IMR-90 (cell line): ENCODE data around the gene IMPG2. TPM values are rescaled to one million over a fixed set of nuclear protein-coding genes. Genes with fewer than 3 reads are reported as not detected.

ENCODE experiments used
- ATAC-seq: fragments of 200-7000 bp; cut with Tn5 transposase; 2 replicates; pipeline ENCODE4 v1.9.1; 2020; ENCODE audit warnings: low read depth, mild to moderate bottlenecking, moderate library complexity
- BruUV-seq: library from RNA; stranded (reverse); fragments of 400-500 nt; replicated peaks from 2 replicates; lab custom pipeline; 2021; lab: Mats Ljungman, UMichigan
- CTCF ChIA-PET: fragments of 300-600 bp; formaldehyde crosslinking; extraction: SDS; loops from one replicate; lab custom pipeline; 2021; ENCODE audit warnings: antibody characterized with exemption; lab: Yijun Ruan, JAX
- POLR2A ChIA-PET: fragments of 300-600 bp; sonication (Branson Sonifier 250); formaldehyde crosslinking; loops from one replicate; lab custom pipeline; 2022; ENCODE audit warnings: antibody characterized with exemption; ENCODE audit not compliant: unreplicated experiment; lab: Charles Lee
- DNase-seq: peaks from one replicate; pipeline ENCODE4 v3.0.0; 2013
- H2AFZ ChIP-seq: replicated peaks from 2 replicates; pipeline ENCODE3; 2013; ENCODE audit warnings: low read length, mild to moderate bottlenecking; ENCODE audit not compliant: poor library complexity
- H2AK5ac ChIP-seq: 2 replicates; pipeline ENCODE4 v1.6.1; 2013; ENCODE audit warnings: low read depth, low read length, inconsistent platforms
- H2AK9ac ChIP-seq: replicated peaks from 2 replicates; pipeline ENCODE3; 2013; ENCODE audit warnings: mild to moderate bottlenecking, low read depth, low read length, moderate library complexity; ENCODE audit not compliant: poor library complexity
- H2BK120ac ChIP-seq: 2 replicates; pipeline ENCODE4 v1.6.1; 2013; ENCODE audit warnings: low read depth, low read length, inconsistent platforms
- H2BK15ac ChIP-seq: 3 replicates; pipeline ENCODE4 v1.6.1; 2013; ENCODE audit warnings: low read depth, low read length, inconsistent platforms
- H2BK20ac ChIP-seq: 2 replicates; pipeline ENCODE4 v1.6.1; 2013; ENCODE audit warnings: low read depth, mild to moderate bottlenecking, inconsistent platforms, low read length, moderate library complexity
- H2BK5ac ChIP-seq: 2 replicates; pipeline ENCODE4 v1.6.1; 2013; ENCODE audit warnings: mild to moderate bottlenecking, low read depth, low read length, inconsistent platforms; ENCODE audit not compliant: poor library complexity, severe bottlenecking
- H3K14ac ChIP-seq: replicated peaks from 2 replicates; pipeline ENCODE4 v1.6.1; 2013; ENCODE audit warnings: low read depth, low read length, inconsistent platforms
- H3K18ac ChIP-seq: 2 replicates; pipeline ENCODE4 v1.6.1; 2013; ENCODE audit warnings: low read depth, low read length, control low read depth
- H3K23ac ChIP-seq: 2 replicates; pipeline ENCODE4 v1.6.1; 2013; ENCODE audit warnings: low read depth, low read length, inconsistent platforms
- H3K27ac ChIP-seq: 2 replicates; pipeline ENCODE4 v1.5.1; 2013; ENCODE audit warnings: mild to moderate bottlenecking, control low read depth, low read length; ENCODE audit not compliant: insufficient read depth
- H3K27me3 ChIP-seq: 2 replicates; pipeline ENCODE4 v1.6.1; 2013; ENCODE audit warnings: low read length; ENCODE audit not compliant: control insufficient read depth, insufficient read depth
- H3K36me3 ChIP-seq: 2 replicates; pipeline ENCODE4 v1.6.1; 2013; ENCODE audit warnings: low read length, mixed read lengths; ENCODE audit not compliant: control insufficient read depth, insufficient read depth
- H3K4ac ChIP-seq: 2 replicates; pipeline ENCODE4 v1.6.1; 2013; ENCODE audit warnings: low read depth, low read length, inconsistent platforms
- H3K4me1 ChIP-seq: 2 replicates; pipeline ENCODE4 v1.6.1; 2013; ENCODE audit warnings: low read length, mixed read lengths; ENCODE audit not compliant: control insufficient read depth, insufficient read depth
- H3K4me2 ChIP-seq: 2 replicates; pipeline ENCODE4 v1.6.1; 2013; ENCODE audit warnings: low read depth, mild to moderate bottlenecking, control low read depth, low read length, moderate library complexity
- H3K4me3 ChIP-seq: 2 replicates; pipeline ENCODE4 v1.5.1; 2013; ENCODE audit warnings: low read depth, mild to moderate bottlenecking, control low read depth, low read length, moderate library complexity; ENCODE audit not compliant: insufficient read depth
- H3K56ac ChIP-seq: 2 replicates; pipeline ENCODE4 v1.6.1; 2013; ENCODE audit warnings: low read length, inconsistent platforms; ENCODE audit not compliant: insufficient read depth; ENCODE audit errors: extremely low read depth
- H3K79me1 ChIP-seq, 2 experiments: 2 replicates each; pipeline ENCODE4 v1.6.1; 2013; ENCODE audit warnings: low read length in 2 of 2, inconsistent platforms in 1 of 2, low read depth in 1 of 2
- H3K9ac ChIP-seq: 2 replicates; pipeline ENCODE4 v1.6.1; 2013; ENCODE audit warnings: low read depth, low read length, control low read depth
- H3K9me1 ChIP-seq: 2 replicates; pipeline ENCODE4 v1.6.1; 2013; ENCODE audit warnings: low read length, inconsistent platforms; ENCODE audit not compliant: insufficient read depth
- H3K9me3 ChIP-seq: 2 replicates; pipeline ENCODE4 v1.6.1; 2013; ENCODE audit warnings: low read length; ENCODE audit not compliant: control insufficient read depth, insufficient read depth
- H4K20me1 ChIP-seq: 2 replicates; pipeline ENCODE4 v1.6.1; 2013; ENCODE audit warnings: low read length, inconsistent platforms; ENCODE audit not compliant: insufficient read depth
- H4K5ac ChIP-seq: 2 replicates; pipeline ENCODE4 v1.6.1; 2013; ENCODE audit warnings: mild to moderate bottlenecking, low read depth, low read length, control low read depth
- H4K8ac ChIP-seq, 2 experiments: 2 replicates each; pipeline ENCODE4 v1.6.1; 2013; ENCODE audit warnings: low read depth in 2 of 2, low read length in 2 of 2, control low read depth in 1 of 2, inconsistent platforms in 1 of 2
- H4K91ac ChIP-seq: 2 replicates; pipeline ENCODE4 v1.6.1; 2013; ENCODE audit warnings: low read depth, low read length, inconsistent platforms; ENCODE audit not compliant: insufficient read depth
- CHD1 ChIP-seq: IDR thresholded peaks from 2 replicates; pipeline ENCODE4 v1.6.1; 2012; ENCODE audit warnings: low read depth, low read length, improper control_type of control experiment
- MAFK ChIP-seq: IDR thresholded peaks from 2 replicates; pipeline ENCODE4 v1.6.1; 2012; ENCODE audit warnings: low read depth, low read length, improper control_type of control experiment
- MAZ ChIP-seq: IDR thresholded peaks from 2 replicates; pipeline ENCODE4 v1.6.1; 2012; ENCODE audit warnings: low read depth, mild to moderate bottlenecking, low read length, improper control_type of control experiment, moderate library complexity, borderline replicate concordance
- MXI1 ChIP-seq: IDR thresholded peaks from 2 replicates; pipeline ENCODE4 v1.6.1; 2012; ENCODE audit warnings: low read depth, mild to moderate bottlenecking, low read length, moderate library complexity, borderline replicate concordance
- NFE2L2 ChIP-seq: fragments of 150-350 bp; IDR thresholded peaks from 2 replicates; pipeline ENCODE4 v1.6.1; 2016; ENCODE audit warnings: low read depth, mild to moderate bottlenecking, low read length
- POLR2A ChIP-seq: IDR thresholded peaks from 2 replicates; pipeline ENCODE4 v1.6.1; 2012; ENCODE audit warnings: mild to moderate bottlenecking, low read depth, low read length
- RAD21 ChIP-seq: IDR thresholded peaks from 2 replicates; pipeline ENCODE4 v1.6.1; 2012; ENCODE audit warnings: low read length, improper control_type of control experiment
- WGBS, 2 experiments: methylation state at CpG; one replicate each; pipeline versions ENCODE4 v1.1.5 to v1.1.7; 2013; ENCODE audit warnings: missing lambda C conversion rate in 2 of 2; ENCODE audit not compliant: insufficient read length in 1 of 2; ENCODE audit errors: extremely low coverage in 2 of 2; 5-methylcytosine and 5-hydroxymethylcytosine counted together
- dilution Hi-C: fragments of 300-500 bp; cut with HindIII; formaldehyde crosslinking; loops from one replicate; pipeline ENCODE4 v1.14.3; 2018; ENCODE audit warnings: low sequenced_read_pairs; ENCODE audit not compliant: unreplicated experiment
- in situ Hi-C: fragments of 300-500 bp; cut with MboI; formaldehyde crosslinking; loops from 3 replicates; pipeline ENCODE4 v1.14.3; 2019; ENCODE audit warnings: low sequenced_read_pairs, inconsistent platforms, mixed read lengths
- intact Hi-C: fragments of 100-400 bp; cut with micrococcal nuclease; formaldehyde crosslinking; loops from 2 replicates; pipeline ENCODE4 v1.10.0; 2022
- polyA plus RNA-seq, 3 experiments: library from polyadenylated mRNA; depleted of rRNA; stranded (reverse); fragments of >200 nt; gene quantifications; 2 replicates each; pipeline ENCODE4 v1.2.3, GENCODE V29; 2012; ENCODE audit warnings: low replicate concordance in 1 of 3
- total RNA-seq: library from RNA; depleted of rRNA; stranded (reverse); fragments of >200 nt; gene quantifications from 2 replicates; pipeline ENCODE4 v1.2.3, GENCODE V29; 2012
- TF ChIP-seq, protein P1 (sequence below): fragments of 150-350 bp; IDR thresholded peaks from 2 replicates; pipeline ENCODE4 v1.6.1; 2017; ENCODE audit warnings: mild to moderate bottlenecking, antibody characterized with exemption, low read length, low read depth
- TF ChIP-seq, protein P2 (sequence below): conservative IDR thresholded peaks from 2 replicates; pipeline ENCODE4 v1.5.1; 2012; ENCODE audit warnings: mild to moderate bottlenecking, low read depth, low read length, improper control_type of control experiment

Gene IMPG2
- total and polyA plus RNA-seq, 2 of the 4 experiments (the other 2 are of a cell fraction) = 0.10 to 0.18 TPM

GRCh38 chr3:101252945-101253344 lies 67.4 kb downstream of the IMPG2 start:
- Histone ChIP-seq H2BK15ac (no peak overlapping the region), H3K79me1 (no peaks in the 10 kb centered on the region), H4K8ac (no peak overlapping the region), H2AFZ (no peak overlapping the region), H3K9me3 (no peaks in the 10 kb centered on the region), H3K4me3 (no peak overlapping the region), H2AK5ac (no peak overlapping the region), H4K5ac (no peak overlapping the region), H3K27me3 (no peaks in the 10 kb centered on the region; the same call in 1 of the 2 replicates), H3K14ac (no peak overlapping the region), H3K23ac (no peak overlapping the region), H3K18ac (no peak overlapping the region), H3K9ac (no peak overlapping the region), H2BK120ac (no peak overlapping the region), H2AK9ac (no peak overlapping the region), H4K91ac (no peak overlapping the region), H3K4me1 (no peaks in the 10 kb centered on the region), H3K9me1 (no peaks in the 10 kb centered on the region), H3K4me2 (no peak overlapping the region), H3K56ac (no peak overlapping the region), H3K4ac (no peak overlapping the region), H3K36me3 (no peaks in the 10 kb centered on the region), H4K20me1 (no peaks in the 10 kb centered on the region), H3K27ac (no peak overlapping the region), H2BK5ac (no peak overlapping the region), H2BK20ac (no peak overlapping the region)
- CTCF ChIA-PET = interaction anchor here (0.5 kb wide), 1 partner anchor 185 kb away, joined by 3 read pairs; no protein-coding TSS in a partner anchor
- in situ Hi-C loops = no loop called here
- intact Hi-C loops = no loop called here
- no TSS peak for BruUV-seq
- ATAC-seq = no peak
- no CpG with 5 or more reads among the region's 2 CpGs for WGBS, 2 experiments
- POLR2A ChIA-PET = no interaction called here
- TF ChIP-seq MXI1 = no peak
- TF ChIP-seq, protein P1, sequence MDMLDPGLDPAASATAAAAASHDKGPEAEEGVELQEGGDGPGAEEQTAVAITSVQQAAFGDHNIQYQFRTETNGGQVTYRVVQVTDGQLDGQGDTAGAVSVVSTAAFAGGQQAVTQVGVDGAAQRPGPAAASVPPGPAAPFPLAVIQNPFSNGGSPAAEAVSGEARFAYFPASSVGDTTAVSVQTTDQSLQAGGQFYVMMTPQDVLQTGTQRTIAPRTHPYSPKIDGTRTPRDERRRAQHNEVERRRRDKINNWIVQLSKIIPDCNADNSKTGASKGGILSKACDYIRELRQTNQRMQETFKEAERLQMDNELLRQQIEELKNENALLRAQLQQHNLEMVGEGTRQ = no peak
- TF ChIP-seq, protein P2, sequence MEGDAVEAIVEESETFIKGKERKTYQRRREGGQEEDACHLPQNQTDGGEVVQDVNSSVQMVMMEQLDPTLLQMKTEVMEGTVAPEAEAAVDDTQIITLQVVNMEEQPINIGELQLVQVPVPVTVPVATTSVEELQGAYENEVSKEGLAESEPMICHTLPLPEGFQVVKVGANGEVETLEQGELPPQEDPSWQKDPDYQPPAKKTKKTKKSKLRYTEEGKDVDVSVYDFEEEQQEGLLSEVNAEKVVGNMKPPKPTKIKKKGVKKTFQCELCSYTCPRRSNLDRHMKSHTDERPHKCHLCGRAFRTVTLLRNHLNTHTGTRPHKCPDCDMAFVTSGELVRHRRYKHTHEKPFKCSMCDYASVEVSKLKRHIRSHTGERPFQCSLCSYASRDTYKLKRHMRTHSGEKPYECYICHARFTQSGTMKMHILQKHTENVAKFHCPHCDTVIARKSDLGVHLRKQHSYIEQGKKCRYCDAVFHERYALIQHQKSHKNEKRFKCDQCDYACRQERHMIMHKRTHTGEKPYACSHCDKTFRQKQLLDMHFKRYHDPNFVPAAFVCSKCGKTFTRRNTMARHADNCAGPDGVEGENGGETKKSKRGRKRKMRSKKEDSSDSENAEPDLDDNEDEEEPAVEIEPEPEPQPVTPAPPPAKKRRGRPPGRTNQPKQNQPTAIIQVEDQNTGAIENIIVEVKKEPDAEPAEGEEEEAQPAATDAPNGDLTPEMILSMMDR = no peak
- no peak for TF ChIP-seq CHD1
- TF ChIP-seq MAFK = no peak
- TF ChIP-seq POLR2A = no peak
- no peak for TF ChIP-seq NFE2L2
- TF ChIP-seq RAD21 = no peak
- no peak for TF ChIP-seq MAZ
- dilution Hi-C loops = no loop called here
- DNase-seq = no peak
